Spleen (tissue), 7 donors: ENCODE data around the gene DSG4.

ENCODE experiments used
- POLR2A ChIP-seq, 3 donors: fragments of 450-650 bp; IDR thresholded peaks; one replicate each; pipeline ENCODE4 v1.5.1; 2017; ENCODE audit warnings: antibody characterized with exemption in 3 of 3, mild to moderate bottlenecking in 1 of 3
- POLR2AphosphoS5 ChIP-seq, 3 donors: sonication (generic); formaldehyde crosslinking; IDR thresholded peaks; one replicate each; pipeline ENCODE4 v1.5.1; 2017; ENCODE audit warnings: antibody characterized with exemption in 3 of 3
- TF ChIP-seq, protein P1 (sequence below), 11 experiments: fragments of 200-600 bp in 7 of 11; fragments of 450-650 bp in 4 of 11; sonication (generic) in 4 of 11; IDR thresholded peaks in 8 of 11; conservative IDR thresholded peaks in 3 of 11; 1 replicate in 7 of 11; 2 replicates in 4 of 11; pipeline versions ENCODE4 v1.4.0 to v1.8.0; 2016 to 2021; ENCODE audit warnings: antibody characterized with exemption in 11 of 11, inconsistent platforms in 4 of 11, mild to moderate bottlenecking in 1 of 11
- donor health status: DM: no; HTN: no; CAD: no; lungs with moderate emphysema.
- donor health status: DM: no; HTN: no; CAD: no.
- donor health status: DM: no; HTN: no; CAD: no.

DNA sequence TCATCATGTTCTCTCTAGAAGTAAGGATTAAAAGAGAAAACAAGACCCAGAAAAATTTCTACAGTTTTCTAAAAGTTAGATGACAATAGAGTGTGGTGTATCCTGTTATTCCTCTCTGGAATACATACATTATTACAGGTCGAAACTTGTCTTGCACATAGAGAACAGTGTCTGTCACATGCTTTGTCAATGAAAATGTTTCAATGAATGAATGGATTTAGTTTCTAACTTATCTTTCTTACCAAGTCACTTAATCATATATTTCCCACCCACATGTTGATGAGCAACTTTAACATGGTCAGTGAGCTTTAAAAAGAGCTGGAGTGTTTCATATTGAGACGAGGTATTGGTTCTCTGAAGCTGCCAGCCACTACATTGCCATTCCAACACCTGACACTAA lies 4.3 kb downstream of the DSG4 start:
- TF ChIP-seq POLR2A (IDR thresholded peaks at IDR 0.05) (no peak), POLR2AphosphoS5 (IDR thresholded peaks at IDR 0.05) (no peak)
- TF ChIP-seq, protein P1, sequence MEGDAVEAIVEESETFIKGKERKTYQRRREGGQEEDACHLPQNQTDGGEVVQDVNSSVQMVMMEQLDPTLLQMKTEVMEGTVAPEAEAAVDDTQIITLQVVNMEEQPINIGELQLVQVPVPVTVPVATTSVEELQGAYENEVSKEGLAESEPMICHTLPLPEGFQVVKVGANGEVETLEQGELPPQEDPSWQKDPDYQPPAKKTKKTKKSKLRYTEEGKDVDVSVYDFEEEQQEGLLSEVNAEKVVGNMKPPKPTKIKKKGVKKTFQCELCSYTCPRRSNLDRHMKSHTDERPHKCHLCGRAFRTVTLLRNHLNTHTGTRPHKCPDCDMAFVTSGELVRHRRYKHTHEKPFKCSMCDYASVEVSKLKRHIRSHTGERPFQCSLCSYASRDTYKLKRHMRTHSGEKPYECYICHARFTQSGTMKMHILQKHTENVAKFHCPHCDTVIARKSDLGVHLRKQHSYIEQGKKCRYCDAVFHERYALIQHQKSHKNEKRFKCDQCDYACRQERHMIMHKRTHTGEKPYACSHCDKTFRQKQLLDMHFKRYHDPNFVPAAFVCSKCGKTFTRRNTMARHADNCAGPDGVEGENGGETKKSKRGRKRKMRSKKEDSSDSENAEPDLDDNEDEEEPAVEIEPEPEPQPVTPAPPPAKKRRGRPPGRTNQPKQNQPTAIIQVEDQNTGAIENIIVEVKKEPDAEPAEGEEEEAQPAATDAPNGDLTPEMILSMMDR (IDR thresholded peaks at IDR 0.05 in 8 of 11, conservative IDR thresholded peaks at IDR 0.05 in 3 of 11) = no peak
